Osteoblast (primary cell): ENCODE results near the gene FAAP100. TPM values are rescaled to one million over a fixed set of nuclear protein-coding genes. Genes with fewer than 3 reads are reported as not detected.

ENCODE experiments used
- DNase-seq: peaks from one replicate; pipeline ENCODE4 v3.0.0; 2011; ENCODE audit warnings: low spot score, mixed read lengths; ENCODE audit not compliant: insufficient read length; ENCODE audit errors: missing footprints
- H2AFZ ChIP-seq: 2 replicates; pipeline ENCODE4 v1.6.0; 2011; ENCODE audit warnings: mild to moderate bottlenecking, low read length
- H3K27ac ChIP-seq: 2 replicates; pipeline ENCODE4 v1.5.1; 2011; ENCODE audit warnings: mild to moderate bottlenecking, low read depth, low read length, moderate library complexity
- H3K27me3 ChIP-seq: 2 replicates; pipeline ENCODE4 v1.6.0; 2012; ENCODE audit warnings: mild to moderate bottlenecking, control low read depth, inconsistent platforms, low read length, moderate library complexity; ENCODE audit not compliant: insufficient read depth
- H3K36me3 ChIP-seq: 2 replicates; pipeline ENCODE4 v1.5.1; 2011; ENCODE audit warnings: mild to moderate bottlenecking, low read length, control low read depth, moderate library complexity; ENCODE audit not compliant: insufficient read depth
- H3K4me1 ChIP-seq: 2 replicates; pipeline ENCODE4 v1.5.1; 2011; ENCODE audit warnings: mild to moderate bottlenecking, low read length, control low read depth, moderate library complexity; ENCODE audit not compliant: insufficient read depth
- H3K4me2 ChIP-seq: 2 replicates; pipeline ENCODE4 v1.6.0; 2011; ENCODE audit warnings: mild to moderate bottlenecking, low read length; ENCODE audit not compliant: insufficient read depth
- H3K4me3 ChIP-seq: fragments of 200-600 bp; sonication (generic); 3 replicates; pipeline ENCODE4 v1.5.1; 2012; ENCODE audit warnings: mild to moderate bottlenecking, low read length, inconsistent platforms; ENCODE audit not compliant: insufficient read depth
- H3K79me2 ChIP-seq: 2 replicates; pipeline ENCODE4 v1.6.0; 2012; ENCODE audit warnings: mild to moderate bottlenecking, low read length, control low read depth, inconsistent platforms; ENCODE audit not compliant: insufficient read depth
- H3K9me3 ChIP-seq: 2 replicates; pipeline ENCODE4 v1.5.1; 2011; ENCODE audit warnings: low read depth, low read length, control low read depth
- H4K20me1 ChIP-seq: 2 replicates; pipeline ENCODE4 v1.6.0; 2012; ENCODE audit warnings: mild to moderate bottlenecking, low read length, control low read depth; ENCODE audit not compliant: insufficient read depth
- total RNA-seq: library from RNA; depleted of rRNA; stranded (reverse); fragments of >200 nt; gene quantifications from 2 replicates; pipeline ENCODE4 v1.2.3, GENCODE V29; 2012
- TF ChIP-seq, protein P1 (sequence below): IDR thresholded peaks from 2 replicates; pipeline ENCODE4 v1.5.1; 2011; ENCODE audit warnings: mild to moderate bottlenecking, low read depth, low read length, moderate library complexity; ENCODE audit errors: extremely low read depth

FAAP100 gene
- total RNA-seq, 1 donor, result 44.5 TPM

DNA sequence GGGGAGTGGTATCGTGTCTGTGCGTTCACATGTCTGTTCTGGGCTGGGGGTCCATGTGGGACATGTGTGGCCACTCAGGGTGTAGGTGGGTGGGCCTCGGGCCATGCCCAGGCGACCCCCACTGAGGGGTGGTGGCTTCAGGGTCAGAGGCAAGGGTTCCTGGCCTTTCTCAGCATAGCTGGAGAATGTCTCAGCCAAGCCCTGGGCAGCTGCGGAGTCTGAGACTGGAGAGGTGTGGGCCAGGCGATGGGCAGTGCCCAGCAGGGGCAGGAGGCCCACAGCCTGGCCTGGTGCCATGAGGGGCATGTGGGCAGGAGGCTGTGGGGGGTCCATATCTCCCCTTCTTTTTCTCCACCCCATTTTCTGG lies 22.7 kb downstream of the FAAP100 start:
- TF ChIP-seq, protein P1, sequence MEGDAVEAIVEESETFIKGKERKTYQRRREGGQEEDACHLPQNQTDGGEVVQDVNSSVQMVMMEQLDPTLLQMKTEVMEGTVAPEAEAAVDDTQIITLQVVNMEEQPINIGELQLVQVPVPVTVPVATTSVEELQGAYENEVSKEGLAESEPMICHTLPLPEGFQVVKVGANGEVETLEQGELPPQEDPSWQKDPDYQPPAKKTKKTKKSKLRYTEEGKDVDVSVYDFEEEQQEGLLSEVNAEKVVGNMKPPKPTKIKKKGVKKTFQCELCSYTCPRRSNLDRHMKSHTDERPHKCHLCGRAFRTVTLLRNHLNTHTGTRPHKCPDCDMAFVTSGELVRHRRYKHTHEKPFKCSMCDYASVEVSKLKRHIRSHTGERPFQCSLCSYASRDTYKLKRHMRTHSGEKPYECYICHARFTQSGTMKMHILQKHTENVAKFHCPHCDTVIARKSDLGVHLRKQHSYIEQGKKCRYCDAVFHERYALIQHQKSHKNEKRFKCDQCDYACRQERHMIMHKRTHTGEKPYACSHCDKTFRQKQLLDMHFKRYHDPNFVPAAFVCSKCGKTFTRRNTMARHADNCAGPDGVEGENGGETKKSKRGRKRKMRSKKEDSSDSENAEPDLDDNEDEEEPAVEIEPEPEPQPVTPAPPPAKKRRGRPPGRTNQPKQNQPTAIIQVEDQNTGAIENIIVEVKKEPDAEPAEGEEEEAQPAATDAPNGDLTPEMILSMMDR, result no peak
- no peaks in the 10 kb centered on the region for H4K20me1 ChIP-seq
- no peaks in the 10 kb centered on the region for H3K36me3 ChIP-seq
- peaks cover 14% of the 10 kb centered on the region for H3K27me3 ChIP-seq
- H3K4me3 ChIP-seq, result no peak overlapping the region
- H3K79me2 ChIP-seq, result no peaks in the 10 kb centered on the region
- H3K27ac ChIP-seq, result no peak overlapping the region
- H3K9me3 ChIP-seq, result no peaks in the 10 kb centered on the region
- H3K4me2 ChIP-seq, result no peak overlapping the region
- no peak for DNase-seq
- no peak overlapping the region for H2AFZ ChIP-seq
- no peaks in the 10 kb centered on the region for H3K4me1 ChIP-seq

DNA sequence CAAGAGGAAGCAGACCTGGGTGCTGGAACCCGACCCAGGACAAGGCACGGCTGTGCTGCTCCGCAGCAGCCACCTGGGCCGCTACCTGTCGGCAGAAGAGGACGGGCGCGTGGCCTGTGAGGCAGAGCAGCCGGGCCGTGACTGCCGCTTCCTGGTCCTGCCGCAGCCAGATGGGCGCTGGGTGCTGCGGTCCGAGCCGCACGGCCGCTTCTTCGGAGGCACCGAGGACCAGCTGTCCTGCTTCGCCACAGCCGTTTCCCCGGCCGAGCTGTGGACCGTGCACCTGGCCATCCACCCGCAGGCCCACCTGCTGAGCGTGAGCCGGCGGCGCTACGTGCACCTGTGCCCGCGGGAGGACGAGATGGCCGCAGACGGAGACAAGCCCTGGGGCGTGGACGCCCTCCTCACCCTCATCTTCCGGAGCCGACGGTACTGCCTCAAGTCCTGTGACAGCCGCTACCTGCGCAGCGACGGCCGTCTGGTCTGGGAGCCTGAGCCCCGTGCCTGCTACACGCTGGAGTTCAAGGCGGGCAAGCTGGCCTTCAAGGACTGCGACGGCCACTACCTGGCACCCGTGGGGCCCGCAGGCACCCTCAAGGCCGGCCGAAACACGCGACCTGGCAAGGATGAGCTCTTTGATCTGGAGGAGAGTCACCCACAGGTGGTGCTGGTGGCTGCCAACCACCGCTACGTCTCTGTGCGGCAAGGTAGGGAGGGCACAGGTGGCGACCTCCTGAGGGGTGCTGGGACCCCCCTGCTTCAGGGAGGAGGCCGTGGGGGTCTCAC lies 23.3 kb downstream of the FAAP100 start:
- Histone ChIP-seq H2AFZ (no peak overlapping the region), H3K79me2 (no peaks in the 10 kb centered on the region), H3K4me2 (no peak overlapping the region), H3K4me1 (peaks cover under 1% of the 10 kb centered on the region), H4K20me1 (peaks cover 5% of the 10 kb centered on the region), H3K27ac (no peak overlapping the region), H3K27me3 (peaks cover 13% of the 10 kb centered on the region), H3K4me3 (no peak overlapping the region), H3K36me3 (no peaks in the 10 kb centered on the region), H3K9me3 (no peaks in the 10 kb centered on the region)
- TF ChIP-seq, protein P1, result no peak
- no peak for DNase-seq

- TF ChIP-seq, protein P1, result no peak
- no peak overlapping the region for H3K4me3 ChIP-seq
- no peak overlapping the region for H2AFZ ChIP-seq
- peaks cover 17% of the 10 kb centered on the region for H3K27me3 ChIP-seq
- H3K27ac ChIP-seq, result no peak overlapping the region
- no peaks in the 10 kb centered on the region for H3K79me2 ChIP-seq
- H3K36me3 ChIP-seq, result no peaks in the 10 kb centered on the region
- H3K9me3 ChIP-seq, result no peaks in the 10 kb centered on the region
- H3K4me1 ChIP-seq, result peaks cover 6% of the 10 kb centered on the region
- peaks cover 10% of the 10 kb centered on the region for H4K20me1 ChIP-seq
- H3K4me2 ChIP-seq, result no peak overlapping the region
- DNase-seq, result no peak
Measured at GRCh38 chr17:81528384-81528650, 23.8 kb downstream of the FAAP100 start.

- no peak within 1 kb of the TSS for H3K27ac ChIP-seq
- H3K9me3 ChIP-seq, result no peaks in the 10 kb centered on the region
- peak within 1 kb of the TSS; percentile 47 for H2AFZ ChIP-seq
- H4K20me1 ChIP-seq, result peaks cover 10% of the 10 kb centered on the region
- peak within 1 kb of the TSS; percentile 53 for H3K4me3 ChIP-seq
- peaks cover 17% of the 10 kb centered on the region for H3K27me3 ChIP-seq
- DNase-seq, result peak; percentile 99
- TF ChIP-seq, protein P1, result peak; percentile 14
- H3K79me2 ChIP-seq, result no peaks in the 10 kb centered on the region
- peak within 1 kb of the TSS; percentile 57 for H3K4me2 ChIP-seq
- H3K36me3 ChIP-seq, result no peaks in the 10 kb centered on the region
- H3K4me1 ChIP-seq, result peaks cover 9% of the 10 kb centered on the region
Measured at GRCh38 chr17:81527591-81528383, 24.4 kb downstream of the FAAP100 start, which contains the start of gene FSCN2. Gene FSCN2, plus strand, starts transcription at chr17:81528377. Its CDS starts 155 bp downstream, at chr17:81528532.
